HCT116 (cell line): ENCODE data around the gene CCK.

Experiments used
- EGR1 ChIP-seq: IDR thresholded peaks from 2 replicates; pipeline ENCODE4 v1.6.1; 2012; ENCODE audit warnings: low read depth
- ELF1 ChIP-seq: IDR thresholded peaks from 2 replicates; pipeline ENCODE4 v1.6.1; 2012; ENCODE audit warnings: low read depth, borderline replicate concordance
- EZH2 ChIP-seq: fragments of 200-600 bp; sonication (generic); IDR thresholded peaks from 2 replicates; pipeline ENCODE4 v1.6.1; 2017; ENCODE audit warnings: antibody characterized with exemption, mixed run types
- POLR2A ChIP-seq: IDR thresholded peaks from 2 replicates; pipeline ENCODE4 v1.7.0; 2011; ENCODE audit warnings: borderline replicate concordance; ENCODE audit not compliant: insufficient read depth, insufficient read length; ENCODE audit errors: extremely low read depth
- POLR2AphosphoS5 ChIP-seq: IDR thresholded peaks from 2 replicates; pipeline ENCODE4 v1.6.1; 2011; ENCODE audit warnings: mild to moderate bottlenecking, low read depth, low read length, moderate library complexity
- RAD21 ChIP-seq: IDR thresholded peaks from 2 replicates; pipeline ENCODE4 v1.6.1; 2012; ENCODE audit warnings: low read depth, mild to moderate bottlenecking
- SIN3A ChIP-seq: IDR thresholded peaks from 2 replicates; pipeline ENCODE4 v1.6.1; 2012; ENCODE audit warnings: low read depth
- TF ChIP-seq, protein P1 (sequence below), 3 experiments: fragments of 200-600 bp in 1 of 3; sonication (generic) in 1 of 3; IDR thresholded peaks in 2 of 3; conservative IDR thresholded peaks in 1 of 3; 2 replicates each; pipeline ENCODE4 v1.5.1; 2012 to 2017; ENCODE audit warnings: low read depth in 2 of 3, low read length in 2 of 3, antibody characterized with exemption in 1 of 3, borderline replicate concordance in 1 of 3, control low read depth in 1 of 3, mild to moderate bottlenecking in 1 of 3, mixed read lengths in 1 of 3, mixed run types in 1 of 3, moderate library complexity in 1 of 3; ENCODE audit not compliant: insufficient read depth in 1 of 3
- TF ChIP-seq, protein P2 (sequence below): IDR thresholded peaks from 2 replicates; pipeline ENCODE4 v1.6.1; 2012

DNA sequence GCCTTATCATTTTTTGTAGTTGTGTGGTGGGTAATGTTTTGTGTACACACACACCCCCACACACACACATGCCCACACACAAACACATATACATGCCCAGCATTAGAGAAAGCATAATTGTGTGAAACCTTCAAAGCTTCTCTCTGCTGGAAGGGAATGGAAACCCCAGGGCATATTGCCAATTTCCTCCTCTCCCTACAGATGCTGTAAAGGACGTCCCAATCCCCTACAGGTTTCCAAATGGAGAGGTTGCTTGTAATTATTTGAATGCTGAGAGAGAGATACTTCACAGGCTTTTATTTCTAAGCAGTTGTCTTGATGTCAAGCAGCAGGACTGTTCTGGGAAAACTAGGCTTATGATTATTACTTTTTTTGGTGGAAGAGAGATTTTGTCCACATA lies 23.0 kb upstream of the CCK start:
- TF ChIP-seq SIN3A = no peak
- TF ChIP-seq ELF1 = no peak
- TF ChIP-seq, protein P1, sequence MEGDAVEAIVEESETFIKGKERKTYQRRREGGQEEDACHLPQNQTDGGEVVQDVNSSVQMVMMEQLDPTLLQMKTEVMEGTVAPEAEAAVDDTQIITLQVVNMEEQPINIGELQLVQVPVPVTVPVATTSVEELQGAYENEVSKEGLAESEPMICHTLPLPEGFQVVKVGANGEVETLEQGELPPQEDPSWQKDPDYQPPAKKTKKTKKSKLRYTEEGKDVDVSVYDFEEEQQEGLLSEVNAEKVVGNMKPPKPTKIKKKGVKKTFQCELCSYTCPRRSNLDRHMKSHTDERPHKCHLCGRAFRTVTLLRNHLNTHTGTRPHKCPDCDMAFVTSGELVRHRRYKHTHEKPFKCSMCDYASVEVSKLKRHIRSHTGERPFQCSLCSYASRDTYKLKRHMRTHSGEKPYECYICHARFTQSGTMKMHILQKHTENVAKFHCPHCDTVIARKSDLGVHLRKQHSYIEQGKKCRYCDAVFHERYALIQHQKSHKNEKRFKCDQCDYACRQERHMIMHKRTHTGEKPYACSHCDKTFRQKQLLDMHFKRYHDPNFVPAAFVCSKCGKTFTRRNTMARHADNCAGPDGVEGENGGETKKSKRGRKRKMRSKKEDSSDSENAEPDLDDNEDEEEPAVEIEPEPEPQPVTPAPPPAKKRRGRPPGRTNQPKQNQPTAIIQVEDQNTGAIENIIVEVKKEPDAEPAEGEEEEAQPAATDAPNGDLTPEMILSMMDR (IDR thresholded peaks at IDR 0.05 in 2 of 3, conservative IDR thresholded peaks at IDR 0.05 in 1 of 3; ENCODE audit: borderline replicate concordance in 1 of 3, insufficient read depth in 1 of 3, low read depth in 2 of 3, low read length in 2 of 3) = no peak
- TF ChIP-seq EZH2 = no peak
- TF ChIP-seq, protein P2, sequence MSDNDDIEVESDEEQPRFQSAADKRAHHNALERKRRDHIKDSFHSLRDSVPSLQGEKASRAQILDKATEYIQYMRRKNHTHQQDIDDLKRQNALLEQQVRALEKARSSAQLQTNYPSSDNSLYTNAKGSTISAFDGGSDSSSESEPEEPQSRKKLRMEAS = no peak
- TF ChIP-seq EGR1 = no peak
- TF ChIP-seq POLR2AphosphoS5 = no peak
- TF ChIP-seq RAD21 = no peak
- TF ChIP-seq POLR2A = no peak
